ENCODE data around the gene VARS2.

VARS2 gene

GRCh38 chr6:30972816-30973215 lies 58.8 kb downstream of the VARS2 start:
- Histone ChIP-seq H3K9me3 (ENCODE audit: control insufficient read depth in 5 of 5, low read length in 5 of 5) (no peaks in the 10 kb centered on the region), H3K27ac (ENCODE audit: low read depth, low read length) (no peak overlapping the region), H3K4me1 (ENCODE audit: control insufficient read depth in 5 of 5, insufficient read depth in 5 of 5, low read length in 5 of 5) (peaks cover 0 to 3% (median 0%) of the 10 kb centered on the region in 5 donors), H3K36me3 (ENCODE audit: control insufficient read depth in 5 of 5, insufficient read depth in 5 of 5, low read length in 5 of 5) (no peaks in the 10 kb centered on the region), H3K4me3 (ENCODE audit: low read depth in 1 of 5, low read length in 5 of 5) (no peak overlapping the region), H3K27me3 (ENCODE audit: control insufficient read depth in 5 of 5, insufficient read depth in 4 of 5, low read length in 5 of 5) (peaks cover 0 to 10% (median 3%) of the 10 kb centered on the region in 5 donors), H3K9ac (ENCODE audit: low read length in 5 of 5) (no peak overlapping the region)

GRCh38 chr6:30974490-30975252 lies 60.6 kb downstream of the VARS2 start:
- Histone ChIP-seq H3K9ac (ENCODE audit: low read length in 5 of 5) (no peak overlapping the region), H3K36me3 (ENCODE audit: control insufficient read depth in 5 of 5, insufficient read depth in 5 of 5, low read length in 5 of 5) (no peaks in the 10 kb centered on the region), H3K4me3 (ENCODE audit: low read depth in 1 of 5, low read length in 5 of 5) (no peak overlapping the region), H3K4me1 (ENCODE audit: control insufficient read depth in 5 of 5, insufficient read depth in 5 of 5, low read length in 5 of 5) (peaks cover 0 to 3% (median 0%) of the 10 kb centered on the region in 5 donors), H3K27ac (ENCODE audit: low read depth, low read length) (no peak overlapping the region), H3K27me3 (ENCODE audit: control insufficient read depth in 5 of 5, insufficient read depth in 4 of 5, low read length in 5 of 5) (peaks cover 0 to 10% (median 3%) of the 10 kb centered on the region in 5 donors), H3K9me3 (ENCODE audit: control insufficient read depth in 5 of 5, low read length in 5 of 5) (no peaks in the 10 kb centered on the region)
